ENCODE data around the gene CDC42. TPM values are rescaled to one million over a fixed set of nuclear protein-coding genes. Genes with fewer than 3 reads are reported as not detected.

Gene CDC42
- total and polyA plus RNA-seq, 2 of the 4 experiments (the other 2 are of a cell fraction): 162 to 609 TPM

- in situ Hi-C loops (cut with MboI; ENCODE audit: low sequenced_read_pairs): no loop called here
- Histone ChIP-seq H2BK15ac (ENCODE audit: low read depth, low read length) (no peak overlapping the region), H3K4ac (ENCODE audit: low read depth, low read length) (no peak overlapping the region), H3K4me1 (ENCODE audit: control insufficient read depth, insufficient read depth, low read length) (peaks cover 8% of the 10 kb centered on the region), H3K79me1 (ENCODE audit: low read depth in 1 of 2, low read length in 2 of 2) (peaks cover 0 to 11% of the 10 kb centered on the region in 2 experiments; a peak in 1 of 4 replicates), H3K18ac (ENCODE audit: low read depth, low read length) (no peak overlapping the region), H3K36me3 (ENCODE audit: control insufficient read depth, insufficient read depth, low read length) (peaks cover 9% of the 10 kb centered on the region), H3K9me1 (ENCODE audit: insufficient read depth, low read length) (peaks cover 5% of the 10 kb centered on the region; the same call in 1 of the 2 replicates), H3K9ac (ENCODE audit: low read depth, low read length) (no peak overlapping the region), H3K14ac (replicated peaks; ENCODE audit: low read depth, low read length) (no peak overlapping the region), H4K8ac (ENCODE audit: low read depth in 2 of 2, low read length in 2 of 2) (no peak overlapping the region), H2AK9ac (replicated peaks; ENCODE audit: low read depth, low read length, poor library complexity) (no peak overlapping the region), H3K56ac (ENCODE audit: extremely low read depth, insufficient read depth, low read length) (no peak overlapping the region), H3K27me3 (ENCODE audit: control insufficient read depth, insufficient read depth, low read length) (no peaks in the 10 kb centered on the region), H2BK20ac (ENCODE audit: low read depth, low read length) (no peak overlapping the region), H3K4me3 (ENCODE audit: insufficient read depth, low read depth, low read length) (no peak overlapping the region), H2AK5ac (ENCODE audit: low read depth, low read length) (no peak overlapping the region), H2AFZ (replicated peaks; ENCODE audit: low read length, poor library complexity) (no peak overlapping the region), H3K27ac (ENCODE audit: insufficient read depth, low read length) (no peak overlapping the region), H4K91ac (ENCODE audit: insufficient read depth, low read depth, low read length) (no peak overlapping the region), H2BK120ac (ENCODE audit: low read depth, low read length) (no peak overlapping the region), H4K20me1 (ENCODE audit: insufficient read depth, low read length) (peaks cover 94% of the 10 kb centered on the region), H3K23ac (ENCODE audit: low read depth, low read length) (no peak overlapping the region), H3K9me3 (ENCODE audit: control insufficient read depth, insufficient read depth, low read length) (no peaks in the 10 kb centered on the region), H2BK5ac (ENCODE audit: low read depth, low read length, poor library complexity, severe bottlenecking) (peak overlapping the region; percentile 17), H4K5ac (ENCODE audit: low read depth, low read length) (no peak overlapping the region), H3K4me2 (ENCODE audit: low read depth, low read length) (no peak overlapping the region)
- ChIA-PET CTCF (no interaction called here), POLR2A (ENCODE audit: unreplicated experiment) (no interaction called here)
- no peak for ATAC-seq (ENCODE audit: low read depth)
- 100% methylated on average over 4 of the region's 10 CpGs; no CpG with 5 or more reads in 1 of the 2 experiments for WGBS, 2 experiments (ENCODE audit: extremely low coverage in 2 of 2, insufficient read length in 1 of 2)
- no peak for DNase-seq
- dilution Hi-C loops (cut with HindIII; ENCODE audit: low sequenced_read_pairs, unreplicated experiment): no loop called here
- BruUV-seq (replicated peaks): no TSS peak
- intact Hi-C loops (cut with micrococcal nuclease): no loop called here
- no peak for TF ChIP-seq MXI1 (IDR thresholded peaks at IDR 0.05; ENCODE audit: borderline replicate concordance, low read depth, low read length)
- no peak for TF ChIP-seq ELK1 (IDR thresholded peaks at IDR 0.05; ENCODE audit: borderline replicate concordance, low read depth, low read length)
- TF ChIP-seq SMC3 (IDR thresholded peaks at IDR 0.05; ENCODE audit: low read depth, low read length): no peak
- no peak for TF ChIP-seq RCOR1 (IDR thresholded peaks at IDR 0.05; ENCODE audit: insufficient replicate concordance, low read length)
- no peak for TF ChIP-seq CEBPB (IDR thresholded peaks at IDR 0.05; ENCODE audit: low read depth, low read length)
- TF ChIP-seq CTCF (conservative IDR thresholded peaks at IDR 0.05; ENCODE audit: low read depth, low read length): no peak
Measured at GRCh38 chr1:22057861-22058260, 5.4 kb downstream of the CDC42 start.

All from IMR-90 (cell line).